HepG2 (cell line): Measurements from ENCODE around the gene TST. TPM values are rescaled to one million over a fixed set of nuclear protein-coding genes. Genes with fewer than 3 reads are reported as not detected.

ENCODE experiments used
- CREB1 ChIP-seq, 2 experiments: fragments of 450-650 bp in 1 of 2; IDR thresholded peaks; 2 replicates each; pipeline ENCODE4 v1.6.1; 2016 to 2017; ENCODE audit warnings: control low read depth in 1 of 2, mild to moderate bottlenecking in 1 of 2, missing compliant biosample characterization in 1 of 2, missing genetic modification characterization in 1 of 2
- NR2F2 ChIP-seq: IDR thresholded peaks from 2 replicates; pipeline ENCODE4 v1.6.1; 2012; ENCODE audit warnings: low read depth, inconsistent platforms, borderline replicate concordance
- ZNF124 ChIP-seq: sonication (generic); formaldehyde crosslinking; IDR thresholded peaks from 2 replicates; pipeline ENCODE4 v1.4.0; 2020; ENCODE audit warnings: missing genetic modification reagents
- ZNF280B ChIP-seq: sonication (generic); formaldehyde crosslinking; IDR thresholded peaks from 2 replicates; pipeline ENCODE4 v1.5.0; 2020; ENCODE audit warnings: missing genetic modification reagents, mild to moderate bottlenecking, borderline replicate concordance
- ZNF44 ChIP-seq: sonication (generic); formaldehyde crosslinking; IDR thresholded peaks from 2 replicates; pipeline ENCODE4 v1.5.1; 2020; ENCODE audit warnings: mild to moderate bottlenecking, missing genetic modification reagents
- ZXDC ChIP-seq: sonication (generic); formaldehyde crosslinking; IDR thresholded peaks from 2 replicates; pipeline ENCODE4 v1.5.0; 2020; ENCODE audit warnings: mild to moderate bottlenecking, missing genetic modification reagents
- polyA plus RNA-seq, 8 experiments: library from polyadenylated mRNA; depleted of rRNA in 3 of 8; stranded (reverse) in 7 of 8; unstranded in 1 of 8; fragments of >200 nt; fragmentation: Illumina TruSeq in 4 of 8; extraction: Trizol in 4 of 8; gene quantifications; 2 replicates each; pipeline versions ENCODE4 v1.2.1 to v1.2.3, GENCODE V29; 2011 to 2016; ENCODE audit warnings: low read depth in 4 of 8, missing spikeins in 1 of 8, mixed read lengths in 1 of 8; ENCODE audit not compliant: insufficient read depth in 1 of 8
- total RNA-seq, 5 experiments: library from RNA; depleted of rRNA; stranded (reverse); fragments of >200 nt; fragmentation: Illumina TruSeq; extraction: Trizol; gene quantifications; 2 replicates each; pipeline ENCODE4 v1.2.3, GENCODE V29; 2016; ENCODE audit warnings: low read depth in 1 of 5
- TF ChIP-seq, protein P1 (sequence below), 2 experiments: fragments of 450-650 bp in 1 of 2; sonication (generic) in 1 of 2; formaldehyde crosslinking in 1 of 2; IDR thresholded peaks; 2 replicates each; pipeline versions ENCODE4 v1.6.1 to v1.8.0; 2016 to 2022; ENCODE audit warnings: antibody characterized with exemption in 1 of 2, mild to moderate bottlenecking in 1 of 2, missing genetic modification reagents in 1 of 2
- TF ChIP-seq, protein P2 (sequence below), 2 experiments: sonication (generic) in 1 of 2; formaldehyde crosslinking in 1 of 2; IDR thresholded peaks; 2 replicates each; pipeline versions ENCODE4 v1.4.0 to v1.6.1; 2018 to 2020; ENCODE audit warnings: missing genetic modification reagents in 2 of 2, borderline replicate concordance in 1 of 2, low read depth in 1 of 2, mild to moderate bottlenecking in 1 of 2, missing biosample characterization in 1 of 2
- TF ChIP-seq, protein P3 (sequence below): sonication (generic); formaldehyde crosslinking; IDR thresholded peaks from 2 replicates; pipeline ENCODE4 v1.5.1; 2020; ENCODE audit warnings: missing genetic modification reagents, mild to moderate bottlenecking, borderline replicate concordance

TST gene
- total and polyA plus RNA-seq, 2 of the 13 experiments (the other 11 are each of a cell fraction or from before 2014, with no cell fraction given), result 44.6 to 63.6 TPM

- TF ChIP-seq, protein P1, sequence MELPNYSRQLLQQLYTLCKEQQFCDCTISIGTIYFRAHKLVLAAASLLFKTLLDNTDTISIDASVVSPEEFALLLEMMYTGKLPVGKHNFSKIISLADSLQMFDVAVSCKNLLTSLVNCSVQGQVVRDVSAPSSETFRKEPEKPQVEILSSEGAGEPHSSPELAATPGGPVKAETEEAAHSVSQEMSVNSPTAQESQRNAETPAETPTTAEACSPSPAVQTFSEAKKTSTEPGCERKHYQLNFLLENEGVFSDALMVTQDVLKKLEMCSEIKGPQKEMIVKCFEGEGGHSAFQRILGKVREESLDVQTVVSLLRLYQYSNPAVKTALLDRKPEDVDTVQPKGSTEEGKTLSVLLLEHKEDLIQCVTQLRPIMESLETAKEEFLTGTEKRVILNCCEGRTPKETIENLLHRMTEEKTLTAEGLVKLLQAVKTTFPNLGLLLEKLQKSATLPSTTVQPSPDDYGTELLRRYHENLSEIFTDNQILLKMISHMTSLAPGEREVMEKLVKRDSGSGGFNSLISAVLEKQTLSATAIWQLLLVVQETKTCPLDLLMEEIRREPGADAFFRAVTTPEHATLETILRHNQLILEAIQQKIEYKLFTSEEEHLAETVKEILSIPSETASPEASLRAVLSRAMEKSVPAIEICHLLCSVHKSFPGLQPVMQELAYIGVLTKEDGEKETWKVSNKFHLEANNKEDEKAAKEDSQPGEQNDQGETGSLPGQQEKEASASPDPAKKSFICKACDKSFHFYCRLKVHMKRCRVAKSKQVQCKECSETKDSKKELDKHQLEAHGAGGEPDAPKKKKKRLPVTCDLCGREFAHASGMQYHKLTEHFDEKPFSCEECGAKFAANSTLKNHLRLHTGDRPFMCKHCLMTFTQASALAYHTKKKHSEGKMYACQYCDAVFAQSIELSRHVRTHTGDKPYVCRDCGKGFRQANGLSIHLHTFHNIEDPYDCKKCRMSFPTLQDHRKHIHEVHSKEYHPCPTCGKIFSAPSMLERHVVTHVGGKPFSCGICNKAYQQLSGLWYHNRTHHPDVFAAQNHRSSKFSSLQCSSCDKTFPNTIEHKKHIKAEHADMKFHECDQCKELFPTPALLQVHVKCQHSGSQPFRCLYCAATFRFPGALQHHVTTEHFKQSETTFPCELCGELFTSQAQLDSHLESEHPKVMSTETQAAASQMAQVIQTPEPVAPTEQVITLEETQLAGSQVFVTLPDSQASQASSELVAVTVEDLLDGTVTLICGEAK (IDR thresholded peaks at IDR 0.05), result no peak
- TF ChIP-seq, protein P1 (CRISPR knock-in tag; IDR thresholded peaks at IDR 0.05), result peak; percentile 31; the same call in 1 of the 2 replicates
- TF ChIP-seq, protein P2, sequence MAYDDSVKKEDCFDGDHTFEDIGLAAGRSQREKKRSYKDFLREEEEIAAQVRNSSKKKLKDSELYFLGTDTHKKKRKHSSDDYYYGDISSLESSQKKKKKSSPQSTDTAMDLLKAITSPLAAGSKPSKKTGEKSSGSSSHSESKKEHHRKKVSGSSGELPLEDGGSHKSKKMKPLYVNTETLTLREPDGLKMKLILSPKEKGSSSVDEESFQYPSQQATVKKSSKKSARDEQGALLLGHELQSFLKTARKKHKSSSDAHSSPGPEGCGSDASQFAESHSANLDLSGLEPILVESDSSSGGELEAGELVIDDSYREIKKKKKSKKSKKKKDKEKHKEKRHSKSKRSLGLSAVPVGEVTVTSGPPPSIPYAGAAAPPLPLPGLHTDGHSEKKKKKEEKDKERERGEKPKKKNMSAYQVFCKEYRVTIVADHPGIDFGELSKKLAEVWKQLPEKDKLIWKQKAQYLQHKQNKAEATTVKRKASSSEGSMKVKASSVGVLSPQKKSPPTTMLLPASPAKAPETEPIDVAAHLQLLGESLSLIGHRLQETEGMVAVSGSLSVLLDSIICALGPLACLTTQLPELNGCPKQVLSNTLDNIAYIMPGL (CRISPR knock-in tag; IDR thresholded peaks at IDR 0.05; ENCODE audit: borderline replicate concordance in 1 of 2, low read depth in 1 of 2), result peak in 1 of 2 experiments; percentile 32; a peak in 1 of 4 replicates
- TF ChIP-seq ZNF44 (no peak), NR2F2 (peak; percentile 81; the same call in 1 of the 2 replicates), ZNF124 (CRISPR knock-in tag) (no peak), CREB1 (IDR thresholded peaks at IDR 0.05) (no peak), CREB1 (CRISPR knock-in tag; IDR thresholded peaks at IDR 0.05) (no peak), ZNF280B (CRISPR knock-in tag) (no peak), ZXDC (CRISPR knock-in tag) (no peak)
- TF ChIP-seq, protein P3, sequence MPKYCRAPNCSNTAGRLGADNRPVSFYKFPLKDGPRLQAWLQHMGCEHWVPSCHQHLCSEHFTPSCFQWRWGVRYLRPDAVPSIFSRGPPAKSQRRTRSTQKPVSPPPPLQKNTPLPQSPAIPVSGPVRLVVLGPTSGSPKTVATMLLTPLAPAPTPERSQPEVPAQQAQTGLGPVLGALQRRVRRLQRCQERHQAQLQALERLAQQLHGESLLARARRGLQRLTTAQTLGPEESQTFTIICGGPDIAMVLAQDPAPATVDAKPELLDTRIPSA (CRISPR knock-in tag), result no peak
Observed at GRCh38 chr22:37023743-37024338, 4.6 kb upstream of the TST start (continued).
